Naive thymus-derived CD8-positive, alpha-beta T cell (primary cell): ENCODE results near the gene PTBP3. TPM values are rescaled to one million over a fixed set of nuclear protein-coding genes. Genes with fewer than 3 reads are reported as not detected.
A peak's percentile ranks its signal among the peaks of the same experiment; 100 is the strongest.
"Not testable (repeated sequence)": the region's sequence is repeated elsewhere in the genome, so short reads cannot be mapped to it uniquely, and the experiment has no call there.

Experiments
- ATAC-seq, 2 donors: fragments of 150-1000 bp; cut with Tn5 transposase in 1 of 2; sonication (Bioruptor Pico), chemical (Tn5 transposase) in 1 of 2; 1 replicate in 1 of 2; 2 replicates in 1 of 2; pipeline ENCODE4 v1.10.0; 2021; ENCODE audit warnings: mild to moderate bottlenecking in 2 of 2, moderate library complexity in 2 of 2
- POLR2A ChIA-PET: fragments of 350-600 bp; sonication (Branson Sonifier 250); formaldehyde crosslinking; loops from one replicate; lab custom pipeline; 2021; ENCODE audit warnings: antibody characterized with exemption; lab: Charles Lee
- DNase-seq, 10 donors: peaks; one replicate each; pipeline versions ENCODE4 v3.0.0 to v3.0.0-alpha.2; 2020 to 2022
- H3K27ac Mint-ChIP-seq, 10 donors: one replicate each; pipeline ENCODE4 v1.8.0; 2020 to 2022; ENCODE audit warnings: mild to moderate bottlenecking in 10 of 10, mixed read lengths in 10 of 10, moderate library complexity in 4 of 10, inconsistent platforms in 1 of 10
- H3K27me3 Mint-ChIP-seq, 5 donors: one replicate each; pipeline ENCODE4 v1.8.0; 2021 to 2022; ENCODE audit warnings: mixed read lengths in 5 of 5
- H3K36me3 Mint-ChIP-seq, 3 donors: one replicate each; pipeline ENCODE4 v1.8.0; 2020 to 2022; ENCODE audit warnings: mixed read lengths in 3 of 3, mild to moderate bottlenecking in 2 of 3, inconsistent platforms in 1 of 3
- H3K4me1 Mint-ChIP-seq, 4 donors: one replicate each; pipeline ENCODE4 v1.8.0; 2021 to 2022; ENCODE audit warnings: mixed read lengths in 4 of 4
- H3K4me3 Mint-ChIP-seq, 10 donors: one replicate each; pipeline ENCODE4 v1.8.0; 2020 to 2022; ENCODE audit warnings: mild to moderate bottlenecking in 10 of 10, mixed read lengths in 10 of 10, moderate library complexity in 6 of 10, inconsistent platforms in 1 of 10
- H3K9me3 Mint-ChIP-seq, 9 donors: one replicate each; pipeline ENCODE4 v1.8.0; 2020 to 2022; ENCODE audit warnings: mixed read lengths in 9 of 9, mild to moderate bottlenecking in 3 of 9, inconsistent platforms in 1 of 9, moderate library complexity in 1 of 9
- polyA plus RNA-seq, 3 donors: library from polyadenylated mRNA; unstranded; fragments of 300-500 nt; fragmentation: Illumina TruSeq; gene quantifications; one replicate each; pipeline ENCODE4 v1.2.3, GENCODE V29; 2021
- total RNA-seq, 8 experiments: library from RNA in 2 of 8; stranded (reverse) in 2 of 8; gene quantifications; one replicate each; pipeline ENCODE4 v1.2.3 and lab custom pipeline; 2021 to 2026

Gene PTBP3
- total and polyA plus RNA-seq, 5 experiments from 2014 or later, result 32.1 to 123 (median 51.0) TPM

DNA sequence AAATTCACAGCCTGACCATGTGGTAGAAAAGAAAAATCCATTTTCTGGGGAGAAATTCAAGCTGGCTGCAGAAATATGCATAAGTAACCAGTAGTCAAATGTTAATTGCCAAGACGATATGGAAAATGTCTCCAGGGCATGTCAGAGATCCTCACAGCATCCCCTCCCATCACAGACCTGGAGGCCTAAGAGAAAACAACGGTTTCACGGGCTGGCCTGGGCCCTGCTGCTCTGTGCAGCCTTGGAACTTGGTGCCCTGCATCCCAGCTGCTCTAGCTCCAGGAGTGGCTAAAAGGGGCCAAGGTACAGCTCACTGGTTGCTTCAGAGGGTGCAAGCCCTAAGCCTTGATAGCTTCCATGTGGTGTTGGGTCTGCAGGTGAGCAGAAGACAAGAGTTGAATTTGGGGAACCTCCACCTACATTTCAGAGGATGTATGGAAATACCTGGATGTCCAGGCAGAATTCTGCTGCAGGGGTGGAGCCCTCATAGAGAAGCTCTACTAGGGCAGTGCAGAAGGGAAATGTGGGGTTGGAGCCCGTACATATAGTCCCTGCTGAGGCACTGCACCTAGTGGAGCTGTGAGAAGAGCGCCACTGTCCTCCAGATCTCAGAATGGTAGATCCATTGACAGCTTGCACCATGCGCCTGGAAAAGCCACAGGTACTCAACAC, 49.7 kb downstream of the PTBP3 start:
- Mint-ChIP-seq H3K36me3 (peaks cover 45 to 55% (median 54%) of the 10 kb centered on the region in 3 donors), H3K9me3 (peaks cover 0 to 37% (median 20%) of the 10 kb centered on the region in 9 donors), H3K4me1 (peaks cover 10 to 37% (median 25%) of the 10 kb centered on the region in 4 donors), H3K27me3 (no peaks in the 10 kb centered on the region), H3K27ac (peak overlapping the region in 1 of 10 donors; percentile 69), H3K4me3 (no peak overlapping the region)
- no peak for DNase-seq
- ATAC-seq, result no peak
- POLR2A ChIA-PET, result no interaction called here

DNA sequence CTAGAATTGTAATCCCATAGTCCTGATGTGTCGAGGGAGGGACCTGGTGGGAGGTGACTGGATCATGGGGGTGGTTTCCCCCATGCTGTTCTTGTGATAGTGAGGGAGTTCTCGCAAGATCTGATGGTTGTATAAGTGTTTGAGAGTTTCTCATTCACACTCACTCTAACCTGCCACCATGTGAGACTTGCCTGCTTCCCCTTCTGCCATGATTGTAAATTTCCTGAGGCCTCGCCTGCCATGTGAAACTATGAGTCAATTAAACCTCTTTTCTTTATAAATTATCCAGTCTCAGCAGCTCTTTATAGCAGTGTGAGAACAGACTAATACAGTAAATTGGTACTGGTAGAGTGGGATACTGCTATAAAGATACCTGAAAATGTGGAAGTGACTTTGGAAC, 50.6 kb downstream of the PTBP3 start:
- ATAC-seq, DNase-seq, POLR2A ChIA-PET, H3K27me3 Mint-ChIP-seq: not testable (repeated sequence)
- peak overlapping the region in 1 of 10 donors; percentile 26 for H3K4me3 Mint-ChIP-seq
- H3K9me3 Mint-ChIP-seq, result peaks cover 0 to 37% (median 20%) of the 10 kb centered on the region in 9 donors
- H3K36me3 Mint-ChIP-seq, result peaks cover 38 to 47% (median 46%) of the 10 kb centered on the region in 3 donors
- H3K4me1 Mint-ChIP-seq, result peaks cover 13 to 40% (median 30%) of the 10 kb centered on the region in 4 donors
- peak overlapping the region in 1 of 10 donors; percentile 52 for H3K27ac Mint-ChIP-seq

GRCh38 chr9:112280904-112281303, 52.5 kb downstream of the PTBP3 start:
- Mint-ChIP-seq H3K4me3 (no peak overlapping the region), H3K27me3 (no peaks in the 10 kb centered on the region), H3K4me1 (peaks cover 15 to 57% (median 36%) of the 10 kb centered on the region in 4 donors), H3K9me3 (peaks cover 0 to 31% (median 12%) of the 10 kb centered on the region in 9 donors), H3K36me3 (peaks cover 28 to 33% (median 31%) of the 10 kb centered on the region in 3 donors), H3K27ac (peak overlapping the region in 1 of 10 donors; percentile 9)
- ATAC-seq, result no peak
- no peak for DNase-seq
- POLR2A ChIA-PET, result no interaction called here

- peaks cover 0 to 17% (median 7%) of the 10 kb centered on the region in 9 donors for H3K9me3 Mint-ChIP-seq
- peaks cover 19 to 66% (median 44%) of the 10 kb centered on the region in 4 donors for H3K4me1 Mint-ChIP-seq
- peak overlapping the region in 1 of 10 donors; percentile 20 for H3K27ac Mint-ChIP-seq
- ATAC-seq (no peak), DNase-seq (no peak)
- no peaks in the 10 kb centered on the region for H3K27me3 Mint-ChIP-seq
- POLR2A ChIA-PET, result no interaction called here
- peaks cover 15 to 31% (median 18%) of the 10 kb centered on the region in 3 donors for H3K36me3 Mint-ChIP-seq
- H3K4me3 Mint-ChIP-seq, result no peak overlapping the region
Observed at GRCh38 chr9:112279501-112279900, 53.9 kb downstream of the PTBP3 start.

- Mint-ChIP-seq H3K27ac (peak overlapping the region in 4 of 10 donors; percentile 0 to 19 (median 4)), H3K27me3 (no peaks in the 10 kb centered on the region), H3K36me3 (peaks cover 4 to 26% (median 6%) of the 10 kb centered on the region in 3 donors), H3K4me1 (peaks cover 20 to 76% (median 50%) of the 10 kb centered on the region in 4 donors), H3K9me3 (peaks cover 0 to 4% (median 0%) of the 10 kb centered on the region in 9 donors), H3K4me3 (no peak overlapping the region)
- no peak for ATAC-seq
- DNase-seq, result no peak
- POLR2A ChIA-PET, result no interaction called here
Observed at GRCh38 chr9:112278152-112278551, 55.3 kb downstream of the PTBP3 start.

DNA sequence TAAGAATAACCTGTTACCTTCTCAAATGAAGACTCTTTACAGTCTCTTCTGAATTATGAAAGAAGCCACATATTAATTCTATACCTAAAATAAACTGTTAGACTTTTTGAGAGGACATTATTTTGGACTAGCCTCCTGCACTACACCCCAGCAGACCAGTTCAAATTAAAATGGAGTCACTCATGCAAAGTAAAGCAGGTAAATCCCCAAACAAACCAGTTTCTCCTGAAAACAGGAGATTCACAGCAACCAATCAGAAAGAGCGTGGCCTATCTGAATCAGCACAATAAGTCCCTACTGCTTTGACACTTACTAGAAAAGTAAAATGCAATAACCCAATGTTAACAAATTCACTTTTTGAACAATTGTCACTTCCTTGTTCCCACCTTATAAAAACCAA, 58.8 kb downstream of the PTBP3 start:
- no peaks in the 10 kb centered on the region for H3K9me3 Mint-ChIP-seq
- no peaks in the 10 kb centered on the region for H3K27me3 Mint-ChIP-seq
- H3K36me3 Mint-ChIP-seq, result peaks cover 0 to 42% (median 6%) of the 10 kb centered on the region in 3 donors
- peak overlapping the region in 3 of 10 donors; percentile 16 to 31 (median 27) for H3K27ac Mint-ChIP-seq
- H3K4me1 Mint-ChIP-seq, result peaks cover 24 to 66% (median 49%) of the 10 kb centered on the region in 4 donors
- POLR2A ChIA-PET, result no interaction called here
- DNase-seq (no peak), ATAC-seq (no peak)
- no peak overlapping the region for H3K4me3 Mint-ChIP-seq

GRCh38 chr9:112273876-112274275, 59.5 kb downstream of the PTBP3 start:
- Mint-ChIP-seq H3K9me3 (no peaks in the 10 kb centered on the region), H3K4me3 (no peak overlapping the region), H3K27ac (peak overlapping the region in 6 of 10 donors; percentile 3 to 52 (median 32)), H3K4me1 (peaks cover 24 to 66% (median 47%) of the 10 kb centered on the region in 4 donors), H3K36me3 (peaks cover 0 to 42% (median 6%) of the 10 kb centered on the region in 3 donors), H3K27me3 (no peaks in the 10 kb centered on the region)
- ATAC-seq (no peak), DNase-seq (no peak)
- POLR2A ChIA-PET, result no interaction called here

DNA sequence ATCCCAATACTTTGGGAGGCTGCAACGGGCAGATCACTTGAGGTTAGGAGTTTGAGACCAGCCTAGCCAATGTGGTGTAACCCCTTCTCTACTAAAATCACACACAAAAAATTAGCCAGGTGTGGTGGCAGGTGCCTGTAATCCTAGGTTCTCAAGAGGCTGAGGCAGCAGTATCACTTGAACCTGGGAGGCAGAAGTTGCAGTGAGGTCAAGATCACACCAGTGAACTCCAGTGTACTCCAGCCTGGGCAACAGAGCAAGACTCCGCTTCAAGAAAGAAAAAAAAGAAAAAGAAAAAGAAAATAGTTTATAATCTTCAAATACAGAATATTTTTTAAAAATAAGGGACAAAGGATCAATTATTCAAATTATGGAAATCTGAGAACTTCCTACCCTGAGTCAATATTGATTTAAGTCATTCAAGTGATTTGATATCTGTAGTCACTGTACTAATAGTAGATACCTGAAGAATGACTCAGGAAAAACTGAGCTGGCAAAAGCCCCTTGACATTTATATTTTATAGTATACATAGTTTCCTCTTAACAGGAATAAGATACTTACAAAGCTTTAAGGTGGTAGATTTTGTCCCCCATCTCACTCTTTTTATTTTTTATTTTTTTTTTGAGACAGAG, 61.8 kb downstream of the PTBP3 start:
- no peaks in the 10 kb centered on the region for H3K9me3 Mint-ChIP-seq
- POLR2A ChIA-PET, result no interaction called here
- H3K36me3 Mint-ChIP-seq, result peaks cover 0 to 57% (median 18%) of the 10 kb centered on the region in 3 donors
- no peak overlapping the region for H3K4me3 Mint-ChIP-seq
- DNase-seq (no peak), ATAC-seq (no peak)
- H3K27ac Mint-ChIP-seq, result no peak overlapping the region
- H3K4me1 Mint-ChIP-seq, result peaks cover 14 to 45% (median 29%) of the 10 kb centered on the region in 4 donors
- no peaks in the 10 kb centered on the region for H3K27me3 Mint-ChIP-seq

DNA sequence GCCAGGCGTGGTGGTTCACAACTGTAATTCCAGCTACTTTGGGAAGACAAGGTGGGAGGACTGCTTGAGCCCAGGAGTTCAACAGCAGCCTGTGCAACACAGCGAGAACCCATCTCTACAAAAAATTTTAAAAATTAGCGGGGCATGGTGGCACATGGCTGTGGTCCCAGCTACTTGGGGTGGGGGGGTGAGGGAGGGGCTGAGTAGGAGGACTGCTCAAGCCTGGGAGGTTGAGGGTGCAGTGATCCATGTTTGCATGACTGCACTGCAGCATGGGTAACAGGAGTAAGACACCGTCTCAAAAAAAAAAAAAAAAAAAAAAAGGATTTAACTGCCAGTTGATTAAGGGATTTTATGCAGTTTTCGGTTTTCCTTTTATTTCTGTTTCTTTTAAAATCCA, 65.0 kb downstream of the PTBP3 start:
- DNase-seq (no peak), ATAC-seq (no peak)
- Mint-ChIP-seq H3K27me3 (no peaks in the 10 kb centered on the region), H3K9me3 (no peaks in the 10 kb centered on the region), H3K27ac (peak overlapping the region in 1 of 10 donors; percentile 25), H3K4me1 (peaks cover 11 to 35% (median 16%) of the 10 kb centered on the region in 4 donors), H3K36me3 (peaks cover 4 to 61% (median 20%) of the 10 kb centered on the region in 3 donors), H3K4me3 (no peak overlapping the region)
- POLR2A ChIA-PET, result no interaction called here

DNA sequence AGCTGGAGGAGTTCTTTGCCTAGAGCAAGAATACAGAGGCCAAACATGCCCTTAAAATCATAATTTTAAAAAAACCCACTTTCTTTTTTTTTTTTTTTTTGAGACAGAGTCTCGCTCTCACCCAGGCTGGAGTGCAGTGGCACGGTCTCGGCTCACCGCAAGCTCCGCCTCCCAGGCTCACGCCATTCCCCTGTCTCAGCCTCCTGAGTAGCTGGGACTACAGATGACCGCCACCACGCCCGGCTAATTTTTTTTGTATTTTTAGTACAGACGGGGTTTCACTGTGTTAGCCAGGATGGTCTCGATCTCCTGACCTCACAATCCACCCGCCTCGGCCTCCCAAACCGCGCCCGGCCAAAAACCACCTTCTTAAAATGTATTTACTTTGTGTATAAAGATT, 66.3 kb downstream of the PTBP3 start:
- Mint-ChIP-seq H3K4me1 (peaks cover 0 to 28% (median 13%) of the 10 kb centered on the region in 4 donors), H3K36me3 (peaks cover 8 to 64% (median 26%) of the 10 kb centered on the region in 3 donors)
- POLR2A ChIA-PET, H3K27ac Mint-ChIP-seq, H3K4me3 Mint-ChIP-seq, H3K27me3 Mint-ChIP-seq, H3K9me3 Mint-ChIP-seq, ATAC-seq, DNase-seq: not testable (repeated sequence)

DNA sequence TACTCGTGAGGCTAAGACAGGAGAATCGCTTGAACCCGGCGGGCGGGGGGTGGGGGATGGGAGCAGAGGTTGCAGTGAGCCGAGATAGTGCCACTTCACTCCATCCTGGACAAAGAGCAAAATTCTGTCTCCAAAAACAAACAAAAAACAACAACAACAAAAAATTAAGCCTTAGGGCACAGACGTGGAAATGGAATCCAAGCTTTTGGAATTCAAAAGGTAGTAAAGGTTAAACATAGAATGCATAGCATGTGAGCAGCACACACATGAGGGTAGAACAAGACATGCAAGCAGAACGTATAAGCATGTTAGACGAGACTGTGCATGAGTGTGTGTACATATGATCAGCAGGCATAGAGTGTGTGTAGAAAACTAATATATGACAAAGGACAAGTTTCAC, 68.0 kb downstream of the PTBP3 start:
- POLR2A ChIA-PET, result interaction anchor here (0.6 kb wide), 1 partner anchor 10 kb away, joined by 3 read pairs; no protein-coding TSS in a partner anchor
- H3K27ac Mint-ChIP-seq, result no peak overlapping the region
- DNase-seq (no peak), ATAC-seq (no peak)
- no peak overlapping the region for H3K4me3 Mint-ChIP-seq
- peaks cover 4 to 26% (median 15%) of the 10 kb centered on the region in 4 donors for H3K4me1 Mint-ChIP-seq
- H3K27me3 Mint-ChIP-seq, result no peaks in the 10 kb centered on the region
- no peaks in the 10 kb centered on the region for H3K9me3 Mint-ChIP-seq
- H3K36me3 Mint-ChIP-seq, result peaks cover 11 to 70% (median 34%) of the 10 kb centered on the region in 3 donors

GRCh38 chr9:112262577-112262976, 70.8 kb downstream of the PTBP3 start:
- no peak for ATAC-seq
- Mint-ChIP-seq H3K36me3 (peaks cover 18 to 72% (median 29%) of the 10 kb centered on the region in 3 donors), H3K27ac (no peak overlapping the region), H3K4me3 (no peak overlapping the region), H3K9me3 (no peaks in the 10 kb centered on the region), H3K27me3 (no peaks in the 10 kb centered on the region), H3K4me1 (peaks cover 13 to 21% (median 16%) of the 10 kb centered on the region in 4 donors)
- no peak for DNase-seq
- POLR2A ChIA-PET, result no interaction called here

- DNase-seq (no peak), ATAC-seq (no peak)
- Mint-ChIP-seq H3K27me3 (no peaks in the 10 kb centered on the region), H3K4me1 (peaks cover 13 to 21% (median 16%) of the 10 kb centered on the region in 4 donors), H3K9me3 (no peaks in the 10 kb centered on the region), H3K36me3 (peaks cover 18 to 65% (median 26%) of the 10 kb centered on the region in 3 donors), H3K4me3 (no peak overlapping the region), H3K27ac (no peak overlapping the region)
- POLR2A ChIA-PET, result no interaction called here
Observed at GRCh38 chr9:112261133-112261532, 72.3 kb downstream of the PTBP3 start.
